Fibroblast of skin of abdomen (primary cell): ENCODE results near the gene KRTAP5-9.
"Not testable (repeated sequence)": the region's sequence is repeated elsewhere in the genome, so short reads cannot be mapped to it uniquely, and the experiment has no call there.

Experiments
- DNase-seq: peaks from one replicate; pipeline ENCODE4 v3.0.0-alpha.2; 2013

Gene KRTAP5-9

GRCh38 chr11:71588314-71588713, 40.1 kb downstream of the KRTAP5-9 start:
- not testable (repeated sequence) for DNase-seq

GRCh38 chr11:71588822-71589545, 40.8 kb downstream of the KRTAP5-9 start:
- not testable (repeated sequence) for DNase-seq

- DNase-seq, result not testable (repeated sequence)
Observed at GRCh38 chr11:71589546-71589920, 41.3 kb downstream of the KRTAP5-9 start.
